ENCODE data around the gene DPP3. TPM values are rescaled to one million over a fixed set of nuclear protein-coding genes. Genes with fewer than 3 reads are reported as not detected.
"Not testable (repeated sequence)": the region's sequence is repeated elsewhere in the genome, so short reads cannot be mapped to it uniquely, and the experiment has no call there.

Gene DPP3
- total RNA-seq, 2 donors from 2014 or later = 20.2 to 22.2 TPM

DNA sequence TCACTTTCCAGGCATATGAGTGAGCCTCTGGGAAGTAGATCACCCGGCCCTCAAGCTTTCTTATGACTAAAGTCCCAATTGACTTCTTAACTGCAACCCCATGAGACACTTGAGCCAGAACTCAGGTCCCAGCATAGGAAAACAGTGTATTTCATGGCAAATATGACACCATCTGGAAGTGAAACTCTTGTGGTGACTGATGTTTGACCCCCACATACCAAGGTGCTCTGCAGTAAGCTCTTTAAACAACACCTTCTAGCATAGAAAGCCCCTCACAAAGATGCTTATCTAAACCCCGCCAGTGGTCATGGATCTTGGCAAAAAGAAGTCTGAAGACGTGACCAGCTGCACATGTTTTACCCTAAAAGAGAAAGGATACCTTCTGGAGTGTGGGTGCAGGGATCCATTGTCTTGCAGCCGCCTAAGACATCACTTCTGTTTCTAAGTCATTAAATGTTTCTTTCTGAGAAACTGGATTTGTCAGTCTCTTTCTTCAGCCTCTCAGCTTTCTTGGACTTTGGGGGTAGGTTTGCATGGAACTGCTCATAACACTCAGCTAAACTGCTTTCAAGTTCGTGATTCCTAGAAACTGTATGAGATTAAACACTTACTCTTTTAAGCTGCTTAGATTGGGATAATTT, 21.0 kb upstream of the DPP3 start:
- no peaks in the 10 kb centered on the region for H3K9me3 ChIP-seq
- ATAC-seq (ENCODE audit: insufficient number of reproducible peaks, low FRiP score, low read depth) (no peak), DNase-seq (ENCODE audit: low spot score) (no peak)
- TF ChIP-seq CTCF (IDR thresholded peaks at IDR 0.05) = no peak
- H3K36me3 ChIP-seq = no peaks in the 10 kb centered on the region
- H3K27ac ChIP-seq = no peak overlapping the region
- H3K4me1 ChIP-seq (ENCODE audit: control insufficient read depth in 1 of 2, low read depth in 2 of 2) = no peaks in the 10 kb centered on the region
- no peak overlapping the region for H3K4me3 ChIP-seq
- no peaks in the 10 kb centered on the region for H3K27me3 ChIP-seq (replicated peaks; ENCODE audit: insufficient read depth)

- TF ChIP-seq CTCF (IDR thresholded peaks at IDR 0.05) = no peak
Measured at GRCh38 chr11:66462010-66462409, 18.2 kb upstream of the DPP3 start.

GRCh38 chr11:66462911-66463310, 17.3 kb upstream of the DPP3 start:
- Histone ChIP-seq H3K27me3 (replicated peaks; ENCODE audit: insufficient read depth) (no peaks in the 10 kb centered on the region), H3K4me3 (no peak overlapping the region), H3K36me3 (no peaks in the 10 kb centered on the region), H3K9me3 (no peaks in the 10 kb centered on the region), H3K27ac (no peak overlapping the region), H3K4me1 (ENCODE audit: control insufficient read depth in 1 of 2, low read depth in 2 of 2) (peaks cover 0 to 18% of the 10 kb centered on the region in 2 donors)
- no peak for TF ChIP-seq CTCF (IDR thresholded peaks at IDR 0.05)
- ATAC-seq (ENCODE audit: insufficient number of reproducible peaks, low FRiP score, low read depth) (no peak), DNase-seq (ENCODE audit: low spot score) (no peak)

More at GRCh38 chr11:66462010-66462409, 18.2 kb upstream of the DPP3 start:
- ATAC-seq (ENCODE audit: insufficient number of reproducible peaks, low FRiP score, low read depth) (no peak), DNase-seq (ENCODE audit: low spot score) (no peak)
- Histone ChIP-seq H3K4me3 (no peak overlapping the region), H3K27me3 (replicated peaks; ENCODE audit: insufficient read depth) (no peaks in the 10 kb centered on the region), H3K4me1 (ENCODE audit: control insufficient read depth in 1 of 2, low read depth in 2 of 2) (peaks cover 0 to 10% of the 10 kb centered on the region in 2 donors), H3K36me3 (no peaks in the 10 kb centered on the region), H3K27ac (no peak overlapping the region), H3K9me3 (no peaks in the 10 kb centered on the region)

GRCh38 chr11:66464116-66464515, 16.1 kb upstream of the DPP3 start:
- H3K36me3 ChIP-seq; DNase-seq (ENCODE audit: low spot score); ATAC-seq (ENCODE audit: insufficient number of reproducible peaks, low FRiP score, low read depth); H3K4me3 ChIP-seq; H3K9me3 ChIP-seq; H3K27me3 ChIP-seq (replicated peaks; ENCODE audit: insufficient read depth); H3K27ac ChIP-seq: not testable (repeated sequence)
- H3K4me1 ChIP-seq (ENCODE audit: control insufficient read depth in 1 of 2, low read depth in 2 of 2) = peaks cover 0 to 26% of the 10 kb centered on the region in 2 donors

DNA sequence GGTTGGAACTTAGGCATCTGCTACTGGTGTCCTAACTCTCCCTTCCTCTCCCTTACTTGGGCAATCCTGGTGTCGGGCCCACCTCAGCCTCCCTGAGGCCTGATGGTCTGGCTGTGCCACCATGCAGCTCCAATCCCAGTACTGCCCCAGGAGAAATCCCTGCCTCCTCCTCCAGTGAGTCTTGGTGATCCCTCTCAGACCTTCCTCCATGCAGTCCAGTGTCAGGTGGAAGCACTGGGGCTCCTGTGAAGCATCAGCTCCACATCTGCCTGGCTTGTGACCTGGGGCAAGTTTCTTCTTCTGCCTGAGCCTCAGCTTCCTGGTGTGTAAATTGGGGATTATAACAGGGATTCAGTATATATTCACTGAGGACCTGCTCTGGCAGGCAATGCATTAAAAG, 15.3 kb upstream of the DPP3 start:
- Histone ChIP-seq H3K9me3 (no peaks in the 10 kb centered on the region), H3K4me1 (ENCODE audit: control insufficient read depth in 1 of 2, low read depth in 2 of 2) (peaks cover 0 to 26% of the 10 kb centered on the region in 2 donors), H3K27ac (no peak overlapping the region), H3K36me3 (no peaks in the 10 kb centered on the region), H3K27me3 (replicated peaks; ENCODE audit: insufficient read depth) (no peaks in the 10 kb centered on the region), H3K4me3 (no peak overlapping the region)
- DNase-seq (ENCODE audit: low spot score) (no peak), ATAC-seq (ENCODE audit: insufficient number of reproducible peaks, low FRiP score, low read depth) (no peak)
- no peak for TF ChIP-seq CTCF (IDR thresholded peaks at IDR 0.05)

Measured in thoracic aorta (tissue), 2 donors.